NCI-H2081 (cell line): Measurements from ENCODE around the gene ABR.
"Not testable (repeated sequence)": the region's sequence is repeated elsewhere in the genome, so short reads cannot be mapped to it uniquely, and the experiment has no call there.

Experiments
- DNase-seq, 2 experiments: peaks; one replicate each; lab custom pipeline; 2025; lab: John Stamatoyannopoulos, UW

ABR gene

DNA sequence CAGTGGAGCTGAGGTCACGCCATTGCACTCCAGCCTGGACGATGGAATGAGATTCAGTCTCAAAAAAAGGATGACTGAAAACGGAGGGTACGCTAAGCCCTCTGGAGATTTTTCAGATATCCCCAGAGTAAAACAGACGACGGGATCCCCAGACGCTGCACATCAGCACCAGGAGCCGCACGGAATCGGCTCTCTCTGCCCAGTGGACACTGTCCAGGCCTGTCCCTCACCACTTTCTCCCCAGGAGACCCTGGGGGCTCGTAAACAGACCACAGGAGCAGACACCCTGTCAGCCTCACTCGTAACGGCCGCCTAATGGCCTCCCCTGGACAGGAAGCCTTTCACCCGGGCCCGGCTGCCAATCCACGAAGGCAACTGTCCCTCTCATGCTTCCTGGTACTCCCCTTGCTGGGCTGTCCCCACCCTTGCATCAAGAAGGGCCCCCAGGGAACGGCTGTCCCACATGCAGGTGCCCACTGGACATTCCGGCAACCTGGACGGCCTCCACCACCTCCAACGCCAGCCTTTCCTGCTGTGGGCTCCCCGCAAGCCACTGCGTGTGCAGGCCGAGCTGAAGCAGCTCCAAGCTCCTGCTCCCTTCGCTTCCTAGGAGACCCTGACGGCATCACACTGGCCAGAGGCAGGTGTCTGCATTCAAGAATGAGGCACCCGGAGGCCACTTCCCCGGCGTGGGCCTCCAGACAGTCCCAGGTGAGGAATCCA is 108.5 kb downstream of the ABR start:
- no peak for DNase-seq

DNA sequence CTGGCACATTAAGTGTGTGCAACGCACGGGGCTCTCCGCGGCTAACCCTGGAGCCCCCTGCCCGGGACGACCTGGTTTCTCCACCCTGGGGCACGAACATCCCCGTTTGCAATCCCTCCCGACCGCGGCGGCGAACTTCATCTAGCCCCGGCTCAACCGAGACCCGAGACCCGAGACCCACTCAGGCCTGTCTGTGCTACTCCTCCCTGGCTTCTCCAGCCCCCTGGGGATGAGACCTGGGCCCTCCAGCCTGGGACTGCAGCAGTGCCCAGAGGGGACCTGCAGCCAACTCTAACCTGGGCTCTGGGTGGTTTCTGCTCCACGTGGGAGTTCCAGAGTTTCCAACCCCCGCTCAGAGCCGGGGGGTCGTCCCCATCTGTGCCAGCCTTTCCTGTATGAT is 109.4 kb downstream of the ABR start:
- no peak for DNase-seq

- DNase-seq, result no peak
These were observed 109.9 kb downstream of the ABR start for GRCh38 chr17:1069847-1070246.

- DNase-seq, result no peak
These were observed 111.4 kb downstream of the ABR start for GRCh38 chr17:1068356-1068755.

GRCh38 chr17:1067282-1067956 is 112.4 kb downstream of the ABR start:
- no peak for DNase-seq

GRCh38 chr17:1065416-1065815 is 114.4 kb downstream of the ABR start:
- DNase-seq, result not testable (repeated sequence)

GRCh38 chr17:1060991-1061390 is 118.8 kb downstream of the ABR start:
- peak in 1 of 2 experiments; percentile 13 for DNase-seq

DNA sequence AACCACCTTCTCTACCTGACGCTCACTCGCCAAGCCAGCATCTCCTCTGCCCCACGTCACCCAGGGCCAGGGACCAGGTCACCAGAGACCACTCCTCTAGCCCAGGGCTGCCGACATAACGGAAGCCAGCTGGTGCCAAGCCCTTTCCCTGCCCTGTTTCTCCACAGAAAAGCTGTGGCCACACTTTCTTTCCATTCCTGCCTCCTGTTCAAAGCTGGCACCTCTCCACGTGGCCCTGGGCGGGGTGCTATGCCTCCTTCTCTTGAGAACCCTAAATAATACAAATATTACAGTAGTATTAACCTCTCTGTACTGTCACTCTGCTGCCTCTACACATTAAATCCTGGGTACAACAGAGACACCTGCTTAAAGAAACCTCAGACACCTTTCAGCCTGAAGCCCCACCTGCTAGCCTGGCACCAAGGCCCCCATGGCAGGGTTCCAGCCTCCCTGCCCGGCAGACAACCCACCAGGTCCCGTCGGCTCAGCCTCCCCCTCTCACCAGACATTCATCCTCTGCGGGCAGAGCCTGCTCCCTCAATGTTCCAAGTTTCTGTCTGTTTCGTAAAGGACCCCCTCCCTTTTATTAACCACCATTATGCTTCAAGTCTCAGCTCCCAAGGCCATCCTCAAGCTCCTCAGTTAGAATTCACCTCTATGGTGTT is 120.5 kb downstream of the ABR start:
- DNase-seq, result no peak

DNA sequence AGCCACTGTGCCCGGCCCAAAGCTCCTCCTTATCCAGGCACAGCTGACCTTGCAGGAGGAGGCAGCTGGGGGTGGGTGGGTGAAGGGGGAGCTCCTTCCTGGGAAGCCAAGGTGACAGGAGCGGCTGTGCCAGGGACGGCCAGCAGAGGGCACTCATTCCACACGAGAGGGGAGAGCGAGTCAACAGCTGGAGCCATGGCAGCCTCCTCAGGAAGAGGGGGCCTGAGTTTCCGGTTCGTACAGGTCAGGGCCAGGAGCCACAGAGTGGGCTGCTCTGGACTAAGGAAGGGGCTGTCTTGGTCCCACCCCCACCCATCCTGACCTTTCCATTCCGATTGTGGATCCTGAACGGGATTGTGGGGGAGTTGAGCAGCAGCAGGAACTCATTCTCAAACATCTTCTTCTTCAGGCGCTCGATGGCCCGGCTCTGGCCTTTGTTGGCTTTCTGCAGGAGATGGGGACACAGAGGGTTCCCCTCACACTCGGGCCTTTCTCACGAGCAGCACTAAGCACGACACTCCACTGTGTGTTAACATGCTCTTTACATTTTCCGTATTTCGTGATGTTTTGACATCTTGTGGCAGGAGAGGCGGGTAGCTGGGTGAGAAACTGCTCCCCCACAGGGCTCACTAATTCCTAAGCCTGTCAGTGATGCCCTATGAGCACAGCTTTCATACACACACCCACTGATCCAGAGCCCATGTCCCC is 121.2 kb downstream of the ABR start:
- DNase-seq, result peak; percentile 21 to 57

- DNase-seq, result peak in 1 of 2 experiments; percentile 19
These were observed 123.0 kb downstream of the ABR start for GRCh38 chr17:1056761-1057160.

GRCh38 chr17:1055751-1056645 is 123.8 kb downstream of the ABR start:
- DNase-seq, result peak; percentile 13 to 28

GRCh38 chr17:1055231-1055630 is 124.5 kb downstream of the ABR start:
- no peak for DNase-seq

DNA sequence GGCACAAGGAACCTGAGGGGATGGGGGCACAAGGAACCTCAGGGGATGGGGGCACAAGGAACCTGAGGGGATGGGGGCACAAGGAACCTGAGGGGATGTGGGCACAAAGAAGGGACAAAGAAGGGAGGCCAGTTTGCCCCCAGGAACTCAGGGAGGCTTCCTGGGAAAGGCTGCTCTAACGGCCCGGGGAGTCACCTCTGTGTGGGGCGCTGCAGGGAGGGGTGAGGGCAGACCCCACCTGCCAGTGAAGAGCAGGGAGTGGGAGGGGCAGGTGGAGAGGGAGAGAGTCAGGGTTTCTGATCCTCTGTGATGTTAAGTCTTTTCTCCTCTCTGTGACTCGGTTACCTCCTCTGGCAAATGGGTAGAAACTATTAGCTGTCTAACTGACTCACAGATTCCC is 125.1 kb downstream of the ABR start:
- DNase-seq, result no peak

- DNase-seq, result no peak
These were observed 126.0 kb downstream of the ABR start for GRCh38 chr17:1053661-1054360.

DNA sequence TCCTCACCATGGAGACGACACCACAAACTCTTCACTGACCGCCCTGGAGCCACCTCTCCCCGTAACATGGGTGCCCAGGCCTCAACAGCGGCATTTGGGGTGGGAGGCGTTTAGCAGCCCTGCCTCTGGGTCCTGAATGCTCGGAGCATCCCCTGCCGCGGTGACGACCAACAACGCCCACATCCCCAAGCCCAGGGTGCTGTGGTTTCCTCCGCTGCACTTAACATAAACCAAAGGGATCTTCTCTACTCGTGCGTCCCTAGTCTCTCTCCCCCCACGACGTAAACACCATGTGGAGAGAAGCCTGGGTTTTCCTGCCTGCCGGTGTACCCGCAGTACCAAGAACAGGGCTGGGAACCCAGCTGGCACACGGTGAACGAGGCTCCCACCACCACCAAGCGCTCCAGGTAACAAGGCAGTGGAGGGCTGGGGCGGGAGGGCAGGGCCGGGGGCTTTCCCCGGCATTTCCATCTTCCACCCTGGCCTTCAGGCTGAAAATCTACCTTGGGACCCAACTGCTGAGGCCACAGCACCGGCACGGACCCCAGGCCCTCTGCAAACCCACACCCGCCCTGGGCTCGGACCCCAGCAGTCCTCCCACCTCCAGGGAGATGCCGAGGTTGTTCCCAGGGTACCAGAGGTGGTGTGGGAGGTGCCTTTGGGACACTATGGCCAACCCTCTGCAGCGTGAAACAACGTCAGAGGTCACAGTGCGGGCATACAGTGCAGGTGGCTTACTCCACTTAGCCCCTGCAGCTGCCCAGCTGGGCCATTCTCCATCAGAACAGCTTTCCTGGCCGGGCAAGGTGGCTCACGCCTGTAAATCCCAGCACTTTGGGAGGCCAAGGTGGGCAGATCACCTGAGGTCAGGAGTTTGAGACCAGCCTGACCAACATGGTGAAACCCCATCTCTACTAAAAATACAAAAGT is 128.5 kb downstream of the ABR start:
- no peak for DNase-seq

GRCh38 chr17:1050246-1050995 is 129.4 kb downstream of the ABR start:
- DNase-seq, result no peak

- no peak for DNase-seq
These were observed 130.1 kb downstream of the ABR start for GRCh38 chr17:1049446-1050225.

DNA sequence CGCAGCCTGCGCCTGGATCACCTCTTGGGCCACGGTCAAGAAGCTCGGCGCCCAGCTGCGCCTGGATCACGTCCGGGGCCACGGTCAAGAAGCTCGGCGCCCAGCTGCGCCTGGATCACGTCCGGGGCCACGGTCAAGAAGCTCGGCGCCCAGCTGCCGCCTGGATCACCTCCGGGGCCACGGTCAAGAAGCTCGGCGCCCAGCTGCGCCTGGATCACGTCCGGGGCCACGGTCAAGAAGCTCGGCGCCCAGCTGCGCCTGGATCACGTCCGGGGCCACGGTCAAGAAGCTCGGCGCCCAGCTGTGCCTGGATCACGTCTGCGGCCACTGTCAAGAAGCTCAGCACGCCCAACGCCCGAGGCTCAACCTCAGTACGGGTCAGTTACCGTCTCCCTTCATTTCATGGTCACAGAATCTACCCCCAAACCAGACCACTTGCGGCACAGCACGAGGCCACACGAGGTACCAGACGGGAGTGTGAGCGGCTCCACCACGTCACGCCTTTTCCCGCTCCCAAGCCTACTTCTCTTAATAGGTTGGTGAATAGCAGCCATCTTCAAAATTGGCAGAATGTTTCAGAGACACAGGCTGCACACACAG is 131.2 kb downstream of the ABR start:
- DNase-seq, result not testable (repeated sequence)
